ENCODE data around the gene SDF2.
A peak's percentile ranks its signal among the peaks of the same experiment; 100 is the strongest.

DNA sequence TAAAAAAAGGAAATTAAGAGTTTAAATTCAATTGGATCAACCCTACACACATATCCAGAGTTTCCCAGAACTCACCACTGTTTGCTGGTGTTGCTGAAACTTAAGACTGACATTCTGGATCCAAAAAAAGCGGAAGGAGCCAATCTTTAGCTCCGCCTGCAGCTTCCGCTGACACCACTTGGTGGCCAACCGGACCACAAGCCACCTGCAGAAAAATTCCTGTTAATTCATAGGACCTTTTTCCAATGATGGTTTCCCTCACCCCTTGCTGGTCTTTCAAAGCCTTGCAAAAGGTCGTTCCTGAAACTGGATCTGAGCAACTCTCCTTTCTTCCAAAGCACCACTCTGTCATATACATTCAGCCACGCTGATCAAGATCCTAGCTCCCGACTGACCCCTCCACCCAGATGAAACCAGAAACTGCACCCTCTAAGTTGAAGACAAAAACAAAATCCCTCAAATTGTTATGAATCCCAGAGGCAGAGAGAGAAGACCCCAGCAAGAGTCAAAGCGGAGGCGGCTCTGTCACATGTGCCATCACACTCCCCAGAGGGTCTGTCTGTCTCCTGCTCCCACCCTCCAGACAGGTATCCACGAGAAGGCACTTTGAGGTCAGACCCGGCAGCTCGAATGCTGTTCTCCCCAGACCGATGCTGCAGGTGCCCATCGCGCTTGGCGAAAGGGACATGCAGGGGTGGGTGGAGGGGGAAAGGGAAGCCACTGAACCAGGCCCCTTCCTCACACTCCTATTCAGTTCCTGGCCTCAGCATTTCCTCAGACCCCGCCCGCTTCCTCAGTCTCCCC is 17.5 kb downstream of the SDF2 start:
- TF ChIP-seq, protein P1, sequence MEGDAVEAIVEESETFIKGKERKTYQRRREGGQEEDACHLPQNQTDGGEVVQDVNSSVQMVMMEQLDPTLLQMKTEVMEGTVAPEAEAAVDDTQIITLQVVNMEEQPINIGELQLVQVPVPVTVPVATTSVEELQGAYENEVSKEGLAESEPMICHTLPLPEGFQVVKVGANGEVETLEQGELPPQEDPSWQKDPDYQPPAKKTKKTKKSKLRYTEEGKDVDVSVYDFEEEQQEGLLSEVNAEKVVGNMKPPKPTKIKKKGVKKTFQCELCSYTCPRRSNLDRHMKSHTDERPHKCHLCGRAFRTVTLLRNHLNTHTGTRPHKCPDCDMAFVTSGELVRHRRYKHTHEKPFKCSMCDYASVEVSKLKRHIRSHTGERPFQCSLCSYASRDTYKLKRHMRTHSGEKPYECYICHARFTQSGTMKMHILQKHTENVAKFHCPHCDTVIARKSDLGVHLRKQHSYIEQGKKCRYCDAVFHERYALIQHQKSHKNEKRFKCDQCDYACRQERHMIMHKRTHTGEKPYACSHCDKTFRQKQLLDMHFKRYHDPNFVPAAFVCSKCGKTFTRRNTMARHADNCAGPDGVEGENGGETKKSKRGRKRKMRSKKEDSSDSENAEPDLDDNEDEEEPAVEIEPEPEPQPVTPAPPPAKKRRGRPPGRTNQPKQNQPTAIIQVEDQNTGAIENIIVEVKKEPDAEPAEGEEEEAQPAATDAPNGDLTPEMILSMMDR (IDR thresholded peaks at IDR 0.05; ENCODE audit: low read depth, low read length) = peak; percentile 36
- no peak for TF ChIP-seq EZH2phosphoT487 (IDR thresholded peaks at IDR 0.05; ENCODE audit: low read depth)
